Fibroblast of lung (primary cell): ENCODE results near the gene PHF14. TPM values are rescaled to one million over a fixed set of nuclear protein-coding genes. Genes with fewer than 3 reads are reported as not detected.
"Not testable (repeated sequence)": the region's sequence is repeated elsewhere in the genome, so short reads cannot be mapped to it uniquely, and the experiment has no call there.

Source experiments
- DNase-seq, 2 donors: peaks; one replicate each; pipeline versions ENCODE4 v3.0.0 to v3.0.0-alpha.2; 2010; ENCODE audit warnings: low read depth in 2 of 2
- H2AFZ ChIP-seq: 2 replicates; pipeline ENCODE4 v1.5.1; 2012; ENCODE audit warnings: low read length, control low read depth, inconsistent platforms
- H3K27ac ChIP-seq: 2 replicates; pipeline ENCODE4 v1.5.1; 2011; ENCODE audit warnings: low read length, control low read depth; ENCODE audit not compliant: insufficient read depth
- H3K27me3 ChIP-seq: 2 replicates; pipeline ENCODE4 v1.5.1; 2011; ENCODE audit warnings: mild to moderate bottlenecking, low read length; ENCODE audit not compliant: control insufficient read depth, insufficient read depth
- H3K36me3 ChIP-seq: 2 replicates; pipeline ENCODE4 v1.5.1; 2011; ENCODE audit warnings: low read length; ENCODE audit not compliant: control insufficient read depth, insufficient read depth
- H3K4me1 ChIP-seq: 2 replicates; pipeline ENCODE4 v1.5.1; 2011; ENCODE audit warnings: low read length; ENCODE audit not compliant: control insufficient read depth, insufficient read depth; ENCODE audit errors: extremely low read depth
- H3K4me2 ChIP-seq: 2 replicates; pipeline ENCODE4 v1.5.1; 2011; ENCODE audit warnings: low read length, control low read depth; ENCODE audit not compliant: insufficient read depth; ENCODE audit errors: extremely low read depth
- H3K4me3 ChIP-seq, 4 experiments: fragments of 200-600 bp in 1 of 4; sonication (generic) in 1 of 4; replicated peaks in 1 of 4; 2 replicates each; pipeline ENCODE4 v1.5.1; 2011 to 2016; ENCODE audit warnings: low read length in 4 of 4, low read depth in 3 of 4, mild to moderate bottlenecking in 3 of 4, control low read depth in 2 of 4, inconsistent platforms in 1 of 4, mixed read lengths in 1 of 4; ENCODE audit not compliant: insufficient read depth in 1 of 4; ENCODE audit errors: control extremely low read depth in 1 of 4
- H3K79me2 ChIP-seq: 2 replicates; pipeline ENCODE4 v1.5.1; 2012; ENCODE audit warnings: mild to moderate bottlenecking, low read length, inconsistent platforms; ENCODE audit not compliant: control insufficient read depth, insufficient read depth
- H3K9ac ChIP-seq: 2 replicates; pipeline ENCODE4 v1.5.1; 2011; ENCODE audit warnings: mild to moderate bottlenecking, low read length, control low read depth; ENCODE audit not compliant: insufficient read depth
- H3K9me3 ChIP-seq: 2 replicates; pipeline ENCODE4 v1.5.1; 2012; ENCODE audit warnings: low read depth, low read length; ENCODE audit not compliant: control insufficient read depth, insufficient read depth
- H4K20me1 ChIP-seq: 2 replicates; pipeline ENCODE4 v1.5.1; 2011; ENCODE audit warnings: low read length; ENCODE audit not compliant: control insufficient read depth, insufficient read depth; ENCODE audit errors: extremely low read depth
- EZH2 ChIP-seq: IDR thresholded peaks from 2 replicates; pipeline ENCODE4 v1.5.1; 2012; ENCODE audit warnings: low read length, control low read depth, mild to moderate bottlenecking; ENCODE audit errors: missing control alignments
- polyA plus RNA-seq, 2 donors: library from polyadenylated mRNA; depleted of rRNA in 1 of 2; stranded (reverse) in 1 of 2; unstranded in 1 of 2; fragments of >200 nt; gene quantifications; 2 replicates each; pipeline ENCODE4 v1.2.1, GENCODE V29; 2011 to 2012; ENCODE audit warnings: missing spikeins in 1 of 2
- total RNA-seq: library from RNA; depleted of rRNA; stranded (reverse); fragments of >200 nt; gene quantifications from 2 replicates; pipeline ENCODE4 v1.2.1, GENCODE V29; 2014
- TF ChIP-seq, protein P1 (sequence below), 2 donors: IDR thresholded peaks in 1 of 2; conservative IDR thresholded peaks in 1 of 2; 1 replicate in 1 of 2; 2 replicates in 1 of 2; pipeline ENCODE4 v1.5.1; 2011 to 2012; ENCODE audit warnings: low read length in 2 of 2, control low read depth in 1 of 2, inconsistent platforms in 1 of 2, low read depth in 1 of 2, mild to moderate bottlenecking in 1 of 2

PHF14 gene
- total and polyA plus RNA-seq, 2 donors (not counting 1 experiment from before 2014, with no cell fraction given) = 18.8 to 29.6 TPM

GRCh38 chr7:10956528-10956927 lies 17.1 kb upstream of the PHF14 start:
- H3K9ac ChIP-seq = no peak overlapping the region
- no peaks in the 10 kb centered on the region for H3K27me3 ChIP-seq
- no peak overlapping the region for H2AFZ ChIP-seq
- no peaks in the 10 kb centered on the region for H3K79me2 ChIP-seq
- no peaks in the 10 kb centered on the region for H3K4me1 ChIP-seq
- no peaks in the 10 kb centered on the region for H3K9me3 ChIP-seq
- DNase-seq = no peak
- no peak overlapping the region for H3K27ac ChIP-seq
- no peak overlapping the region for H3K4me3 ChIP-seq
- TF ChIP-seq EZH2 = no peak
- TF ChIP-seq, protein P1, sequence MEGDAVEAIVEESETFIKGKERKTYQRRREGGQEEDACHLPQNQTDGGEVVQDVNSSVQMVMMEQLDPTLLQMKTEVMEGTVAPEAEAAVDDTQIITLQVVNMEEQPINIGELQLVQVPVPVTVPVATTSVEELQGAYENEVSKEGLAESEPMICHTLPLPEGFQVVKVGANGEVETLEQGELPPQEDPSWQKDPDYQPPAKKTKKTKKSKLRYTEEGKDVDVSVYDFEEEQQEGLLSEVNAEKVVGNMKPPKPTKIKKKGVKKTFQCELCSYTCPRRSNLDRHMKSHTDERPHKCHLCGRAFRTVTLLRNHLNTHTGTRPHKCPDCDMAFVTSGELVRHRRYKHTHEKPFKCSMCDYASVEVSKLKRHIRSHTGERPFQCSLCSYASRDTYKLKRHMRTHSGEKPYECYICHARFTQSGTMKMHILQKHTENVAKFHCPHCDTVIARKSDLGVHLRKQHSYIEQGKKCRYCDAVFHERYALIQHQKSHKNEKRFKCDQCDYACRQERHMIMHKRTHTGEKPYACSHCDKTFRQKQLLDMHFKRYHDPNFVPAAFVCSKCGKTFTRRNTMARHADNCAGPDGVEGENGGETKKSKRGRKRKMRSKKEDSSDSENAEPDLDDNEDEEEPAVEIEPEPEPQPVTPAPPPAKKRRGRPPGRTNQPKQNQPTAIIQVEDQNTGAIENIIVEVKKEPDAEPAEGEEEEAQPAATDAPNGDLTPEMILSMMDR (conservative IDR thresholded peaks at IDR 0.05 in 1 of 2, IDR thresholded peaks at IDR 0.05 in 1 of 2; ENCODE audit: low read depth in 1 of 2, low read length in 2 of 2) = no peak
- no peaks in the 10 kb centered on the region for H4K20me1 ChIP-seq
- no peak overlapping the region for H3K4me2 ChIP-seq
- H3K36me3 ChIP-seq = no peaks in the 10 kb centered on the region

- H3K27me3 ChIP-seq, H3K9me3 ChIP-seq, H3K4me3 ChIP-seq, H4K20me1 ChIP-seq, DNase-seq, H3K36me3 ChIP-seq, H3K4me1 ChIP-seq, H3K79me2 ChIP-seq, H3K4me2 ChIP-seq, H2AFZ ChIP-seq, H3K27ac ChIP-seq, H3K9ac ChIP-seq: not testable (repeated sequence)
These were observed 13.4 kb upstream of the PHF14 start for GRCh38 chr7:10960242-10960641.

DNA sequence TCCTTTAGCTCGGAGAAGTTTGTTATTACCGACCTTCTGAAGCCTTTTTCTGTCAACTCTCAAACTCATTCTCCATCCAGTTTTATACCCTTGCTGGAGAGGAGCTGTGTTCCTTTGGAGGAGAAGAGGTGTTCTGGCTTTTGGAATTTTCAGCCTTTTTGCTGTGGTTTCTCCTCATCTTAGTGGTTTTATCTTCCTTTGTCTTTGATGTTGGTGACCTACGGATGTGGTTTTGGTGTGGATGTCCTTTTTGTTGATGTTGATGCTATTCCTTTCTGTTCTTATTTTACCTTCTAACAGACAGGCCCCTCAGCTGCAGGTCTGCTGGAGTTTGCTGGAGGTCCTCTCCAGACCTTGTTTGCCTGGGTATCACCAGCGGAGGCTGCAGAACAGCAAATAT lies 8.7 kb upstream of the PHF14 start:
- not testable (repeated sequence) for H3K4me1 ChIP-seq, H3K4me2 ChIP-seq, H4K20me1 ChIP-seq, H3K4me3 ChIP-seq, H3K79me2 ChIP-seq, H3K36me3 ChIP-seq, H3K9ac ChIP-seq, H3K27ac ChIP-seq, H3K27me3 ChIP-seq, DNase-seq, H2AFZ ChIP-seq, H3K9me3 ChIP-seq

DNA sequence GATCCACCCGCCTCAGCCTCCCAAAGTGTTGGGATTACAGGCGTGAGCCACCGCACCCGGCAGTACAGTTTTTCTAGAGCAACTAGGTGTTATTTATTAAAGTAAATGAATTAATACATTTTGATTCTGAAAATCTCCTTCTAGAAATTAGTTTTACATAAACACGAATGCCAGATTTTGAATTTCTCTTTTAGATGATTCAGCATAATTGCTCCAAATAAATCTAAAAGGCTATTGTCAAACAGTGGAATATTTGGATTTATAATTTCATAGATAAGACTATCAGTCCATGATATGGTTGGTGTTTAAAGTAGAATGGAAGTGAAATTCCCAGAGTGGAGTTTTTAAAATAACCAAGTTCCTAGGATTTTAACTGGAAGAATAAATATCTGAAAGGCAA lies 1.5 kb upstream of the PHF14 start:
- TF ChIP-seq, protein P1 (conservative IDR thresholded peaks at IDR 0.05 in 1 of 2, IDR thresholded peaks at IDR 0.05 in 1 of 2; ENCODE audit: low read depth in 1 of 2, low read length in 2 of 2) = no peak
- no peak for TF ChIP-seq EZH2
- Histone ChIP-seq H4K20me1 (no peaks in the 10 kb centered on the region), H2AFZ (no peak overlapping the region)

More for the DNA sequence above, 1.5 kb upstream of the PHF14 start:
- no peak for DNase-seq
- H3K79me2 ChIP-seq = no peaks in the 10 kb centered on the region
- H3K4me3 ChIP-seq = no peak overlapping the region
- no peaks in the 10 kb centered on the region for H3K9me3 ChIP-seq
- no peak overlapping the region for H3K4me2 ChIP-seq
- no peak overlapping the region for H3K27ac ChIP-seq
- H3K27me3 ChIP-seq = no peaks in the 10 kb centered on the region
- no peak overlapping the region for H3K9ac ChIP-seq
- H3K36me3 ChIP-seq = no peaks in the 10 kb centered on the region
- no peaks in the 10 kb centered on the region for H3K4me1 ChIP-seq
